ENCODE measurements around the gene TMEM186.
"Not testable (repeated sequence)": the region's sequence is repeated elsewhere in the genome, so short reads cannot be mapped to it uniquely, and the experiment has no call there.

Gene TMEM186

GRCh38 chr16:8774208-8774607, 23.2 kb downstream of the TMEM186 start:
- no peak for DNase-seq (ENCODE audit: low read depth)

GRCh38 chr16:8773537-8773936, 23.9 kb downstream of the TMEM186 start:
- no peak for DNase-seq (ENCODE audit: low read depth)

GRCh38 chr16:8768692-8769091, 28.7 kb downstream of the TMEM186 start:
- DNase-seq (ENCODE audit: low read depth): no peak

- no peak for DNase-seq (ENCODE audit: low read depth)
Observed at GRCh38 chr16:8768283-8768682, 29.2 kb downstream of the TMEM186 start.

GRCh38 chr16:8767176-8767575, 30.3 kb downstream of the TMEM186 start:
- no peak for DNase-seq (ENCODE audit: low read depth)

- no peak for DNase-seq (ENCODE audit: low read depth)
Observed at GRCh38 chr16:8764525-8765250, 32.8 kb downstream of the TMEM186 start.

GRCh38 chr16:8763899-8764298, 33.5 kb downstream of the TMEM186 start:
- no peak for DNase-seq (ENCODE audit: low read depth)

GRCh38 chr16:8763083-8763482, 34.4 kb downstream of the TMEM186 start:
- no peak for DNase-seq (ENCODE audit: low read depth)

- no peak for DNase-seq (ENCODE audit: low read depth)
Observed at GRCh38 chr16:8762254-8762653, 35.2 kb downstream of the TMEM186 start.

GRCh38 chr16:8761078-8761477, 36.4 kb downstream of the TMEM186 start:
- no peak for DNase-seq (ENCODE audit: low read depth)

GRCh38 chr16:8760021-8760420, 37.4 kb downstream of the TMEM186 start:
- no peak for DNase-seq (ENCODE audit: low read depth)

GRCh38 chr16:8758022-8758421, 39.4 kb downstream of the TMEM186 start:
- DNase-seq (ENCODE audit: low read depth): no peak

GRCh38 chr16:8756755-8757154, 40.7 kb downstream of the TMEM186 start:
- DNase-seq (ENCODE audit: low read depth): no peak

- DNase-seq (ENCODE audit: low read depth): no peak
Observed at GRCh38 chr16:8753416-8754054, 43.9 kb downstream of the TMEM186 start.

- no peak for DNase-seq (ENCODE audit: low read depth)
Observed at GRCh38 chr16:8752706-8753105, 44.7 kb downstream of the TMEM186 start.

- DNase-seq (ENCODE audit: low read depth): peak; percentile 8
Observed at GRCh38 chr16:8751481-8752311, 45.7 kb downstream of the TMEM186 start.

GRCh38 chr16:8748944-8749343, 48.5 kb downstream of the TMEM186 start:
- DNase-seq (ENCODE audit: low read depth): not testable (repeated sequence)

Data from fibroblast of the conjunctiva (primary cell).